Esophagus squamous epithelium (tissue), 5 donors: ENCODE results near the gene GNG8. TPM values are rescaled to one million over a fixed set of nuclear protein-coding genes. Genes with fewer than 3 reads are reported as not detected.

Experiments
- DNase-seq: peaks from one replicate; lab custom pipeline; 2025; lab: John Stamatoyannopoulos, UW
- H3K27ac ChIP-seq, 4 donors: fragments of 200-600 bp; sonication (generic); one replicate each; pipeline ENCODE4 v1.5.1; 2016 to 2019; ENCODE audit warnings: mild to moderate bottlenecking in 1 of 4
- H3K27me3 ChIP-seq, 4 donors: fragments of 200-600 bp; sonication (generic); 1 replicate in 3 of 4; 2 replicates in 1 of 4; pipeline versions ENCODE4 v1.5.1 to v1.6.0; 2017 to 2021; ENCODE audit warnings: antibody characterized with exemption in 1 of 4
- H3K36me3 ChIP-seq, 3 donors: fragments of 200-600 bp; sonication (generic); one replicate each; pipeline ENCODE4 v1.5.1; 2016 to 2019
- H3K4me1 ChIP-seq, 3 donors: fragments of 200-600 bp; sonication (generic); one replicate each; pipeline ENCODE4 v1.5.1; 2017 to 2019
- H3K4me3 ChIP-seq, 4 donors: fragments of 200-600 bp; sonication (generic); 1 replicate in 3 of 4; 2 replicates in 1 of 4; pipeline ENCODE4 v1.5.1; 2016 to 2019; ENCODE audit warnings: mild to moderate bottlenecking in 2 of 4, moderate library complexity in 1 of 4
- H3K9me3 ChIP-seq, 3 donors: fragments of 200-600 bp; sonication (generic); one replicate each; pipeline ENCODE4 v1.5.1; 2016 to 2019
- CTCF ChIP-seq, 6 experiments: fragments of 450-650 bp in 4 of 6; fragments of 200-600 bp in 2 of 6; sonication (generic) in 2 of 6; IDR thresholded peaks; one replicate each; pipeline ENCODE4 v1.5.1; 2016 to 2019; ENCODE audit warnings: antibody characterized with exemption in 6 of 6, mild to moderate bottlenecking in 4 of 6, moderate library complexity in 4 of 6
- POLR2A ChIP-seq, 4 donors: fragments of 450-650 bp; IDR thresholded peaks; one replicate each; pipeline ENCODE4 v1.6.1; 2017; ENCODE audit warnings: antibody characterized with exemption in 4 of 4, mild to moderate bottlenecking in 4 of 4, moderate library complexity in 3 of 4
- WGBS, 2 donors: methylation state at CpG; one replicate each; pipeline ENCODE4 v1.1.5; 2018; 5-methylcytosine and 5-hydroxymethylcytosine counted together
- intact Hi-C: fragments of 100-400 bp; cut with DNase I; formaldehyde crosslinking; loops from one replicate; pipeline ENCODE4 v1.15.0; 2022
- total RNA-seq, 4 donors: library from RNA; depleted of rRNA; stranded (reverse); fragments of >200 nt; gene quantifications; one replicate each; pipeline ENCODE4 v1.1.0, GENCODE V29; 2016
- donor health status: DM: yes; HTN: yes; CAD: no.

The GNG8 gene
- total RNA-seq, 4 donors from 2014 or later: not detected

- DNase-seq: no peak
- peaks cover 16 to 66% (median 37%) of the 10 kb centered on the region in 3 donors for H3K4me1 ChIP-seq
- H3K36me3 ChIP-seq: peaks cover 40 to 63% (median 43%) of the 10 kb centered on the region in 3 donors
- H3K27me3 ChIP-seq: no peaks in the 10 kb centered on the region
- TF ChIP-seq POLR2A (IDR thresholded peaks at IDR 0.05) (no peak), CTCF (IDR thresholded peaks at IDR 0.05) (no peak)
- no peak overlapping the region for H3K4me3 ChIP-seq
- intact Hi-C loops: no loop called here
- peak overlapping the region in 2 of 4 donors; percentile 4 to 21 for H3K27ac ChIP-seq
- WGBS, 2 donors: 55 to 61% methylated on average over 8 to 9 of the region's 12 CpGs
- no peaks in the 10 kb centered on the region for H3K9me3 ChIP-seq
Measured at GRCh38 chr19:46606681-46607447, 29.1 kb downstream of the GNG8 start.

GRCh38 chr19:46606019-46606418, 30.0 kb downstream of the GNG8 start:
- intact Hi-C loops: no loop called here
- no peak for DNase-seq
- H3K27me3 ChIP-seq: no peaks in the 10 kb centered on the region

GRCh38 chr19:46605356-46605821, 30.6 kb downstream of the GNG8 start:
- 66 to 80% methylated on average over 2 to 9 of the region's 16 CpGs for WGBS, 2 donors
- H3K27ac ChIP-seq: peak overlapping the region in 3 of 4 donors; percentile 27 to 47 (median 45)

More at GRCh38 chr19:46606019-46606418, 30.0 kb downstream of the GNG8 start:
- 69 to 83% methylated on average over 6 to 10 of the region's 11 CpGs for WGBS, 2 donors
- H3K9me3 ChIP-seq: no peaks in the 10 kb centered on the region
- peaks cover 40 to 63% (median 43%) of the 10 kb centered on the region in 3 donors for H3K36me3 ChIP-seq
- H3K4me1 ChIP-seq: peaks cover 16 to 61% (median 37%) of the 10 kb centered on the region in 3 donors
- peak overlapping the region in 3 of 4 donors; percentile 4 to 47 (median 27) for H3K27ac ChIP-seq
- H3K4me3 ChIP-seq: no peak overlapping the region
- TF ChIP-seq CTCF (IDR thresholded peaks at IDR 0.05): no peak
- TF ChIP-seq POLR2A (IDR thresholded peaks at IDR 0.05): no peak

GRCh38 chr19:46604781-46605355, 31.1 kb downstream of the GNG8 start:
- intact Hi-C loops: no loop called here
- TF ChIP-seq CTCF (IDR thresholded peaks at IDR 0.05) (no peak), POLR2A (IDR thresholded peaks at IDR 0.05) (no peak)
- no peak for DNase-seq
- Histone ChIP-seq H3K36me3 (peaks cover 40 to 52% (median 40%) of the 10 kb centered on the region in 3 donors), H3K27ac (peak overlapping the region in 3 of 4 donors; percentile 29 to 47 (median 45)), H3K9me3 (no peaks in the 10 kb centered on the region), H3K27me3 (no peaks in the 10 kb centered on the region), H3K4me1 (peaks cover 16 to 63% (median 37%) of the 10 kb centered on the region in 3 donors), H3K4me3 (no peak overlapping the region)
- 83 to 85% methylated on average over 3 to 9 of the region's 13 CpGs for WGBS, 2 donors

More at GRCh38 chr19:46605356-46605821, 30.6 kb downstream of the GNG8 start:
- H3K4me3 ChIP-seq: no peak overlapping the region
- peaks cover 16 to 58% (median 37%) of the 10 kb centered on the region in 3 donors for H3K4me1 ChIP-seq
- TF ChIP-seq CTCF (IDR thresholded peaks at IDR 0.05): no peak
- no peak for TF ChIP-seq POLR2A (IDR thresholded peaks at IDR 0.05)
- intact Hi-C loops: no loop called here
- no peak for DNase-seq
- peaks cover 40 to 58% (median 43%) of the 10 kb centered on the region in 3 donors for H3K36me3 ChIP-seq
- H3K9me3 ChIP-seq: no peaks in the 10 kb centered on the region
- H3K27me3 ChIP-seq: no peaks in the 10 kb centered on the region
